SK-N-SH treated with all-trans-retinoic acid at 6 μM for 48 hours (cell line): Measurements from ENCODE around the gene ADM.

ENCODE experiments used
- BACH2 ChIP-seq: fragments of 250-450 bp; sonication (Bioruptor Pico); IDR thresholded peaks from 2 replicates; pipeline ENCODE4 v1.9.0; 2021; ENCODE audit warnings: mild to moderate bottlenecking, borderline replicate concordance
- PATZ1 ChIP-seq: fragments of 250-450 bp; sonication (Bioruptor Pico); IDR thresholded peaks from 2 replicates; pipeline ENCODE4 v1.8.0; 2020; ENCODE audit warnings: mild to moderate bottlenecking, moderate library complexity, borderline replicate concordance
- PPARA ChIP-seq: fragments of 250-450 bp; sonication (Bioruptor Pico); IDR thresholded peaks from 2 replicates; pipeline ENCODE4 v1.5.0; 2020; ENCODE audit warnings: mild to moderate bottlenecking, borderline replicate concordance
- TOX ChIP-seq: fragments of 250-450 bp; sonication (Bioruptor Pico); IDR thresholded peaks from 2 replicates; pipeline ENCODE4 v1.8.0; 2021; ENCODE audit warnings: mild to moderate bottlenecking, moderate library complexity, borderline replicate concordance

- TF ChIP-seq PPARA (CRISPR knock-in tag) (no peak), TOX (CRISPR knock-in tag) (no peak), BACH2 (CRISPR knock-in tag) (no peak), PATZ1 (CRISPR knock-in tag) (no peak)
Measured at GRCh38 chr11:10322830-10323792, 18.2 kb downstream of the ADM start.
